ENCODE measurements around the gene DNAJC3.
"Not testable (repeated sequence)": the region's sequence is repeated elsewhere in the genome, so short reads cannot be mapped to it uniquely, and the experiment has no call there.

The DNAJC3 gene

GRCh38 chr13:95722241-95722640, 45.3 kb downstream of the DNAJC3 start:
- DNase-seq = no peak

GRCh38 chr13:95723438-95723837, 46.5 kb downstream of the DNAJC3 start:
- DNase-seq = no peak

- no peak for DNase-seq
These were observed 47.3 kb downstream of the DNAJC3 start for GRCh38 chr13:95724252-95724651.

- no peak for DNase-seq
These were observed 49.9 kb downstream of the DNAJC3 start for GRCh38 chr13:95726876-95727275.

- DNase-seq = no peak
These were observed 52.0 kb downstream of the DNAJC3 start for GRCh38 chr13:95728957-95729356.

- DNase-seq = no peak
These were observed 57.2 kb downstream of the DNAJC3 start for GRCh38 chr13:95734124-95734523.

GRCh38 chr13:95740071-95740978, 63.4 kb downstream of the DNAJC3 start:
- not testable (repeated sequence) for DNase-seq

GRCh38 chr13:95740979-95741320, 64.0 kb downstream of the DNAJC3 start:
- no peak for DNase-seq

GRCh38 chr13:95741584-95742563, 64.9 kb downstream of the DNAJC3 start:
- no peak for DNase-seq

- DNase-seq = no peak
These were observed 66.3 kb downstream of the DNAJC3 start for GRCh38 chr13:95743192-95743591.

GRCh38 chr13:95745289-95745688, 68.3 kb downstream of the DNAJC3 start:
- DNase-seq = no peak

GRCh38 chr13:95745752-95746151, 68.8 kb downstream of the DNAJC3 start:
- no peak for DNase-seq

- no peak for DNase-seq
These were observed 72.6 kb downstream of the DNAJC3 start for GRCh38 chr13:95749545-95749944.

GRCh38 chr13:95752677-95753076, 75.7 kb downstream of the DNAJC3 start:
- no peak for DNase-seq

- no peak for DNase-seq
These were observed 77.1 kb downstream of the DNAJC3 start for GRCh38 chr13:95754069-95754468.

GRCh38 chr13:95756072-95756471, 79.1 kb downstream of the DNAJC3 start:
- DNase-seq = no peak

GRCh38 chr13:95762626-95763025, 85.7 kb downstream of the DNAJC3 start:
- DNase-seq = not testable (repeated sequence)

- no peak for DNase-seq
These were observed 86.7 kb downstream of the DNAJC3 start for GRCh38 chr13:95763601-95764000.

- no peak for DNase-seq
These were observed 95.0 kb downstream of the DNAJC3 start for GRCh38 chr13:95771905-95772304.

GRCh38 chr13:95779522-95779921, 102.6 kb downstream of the DNAJC3 start:
- no peak for DNase-seq

GRCh38 chr13:95781016-95781415, 104.1 kb downstream of the DNAJC3 start:
- DNase-seq = no peak

GRCh38 chr13:95781940-95782339, 105.0 kb downstream of the DNAJC3 start:
- not testable (repeated sequence) for DNase-seq

- no peak for DNase-seq
These were observed 106.8 kb downstream of the DNAJC3 start for GRCh38 chr13:95783747-95784146.

Data from CD4-positive, alpha-beta T cell treated with Interleukin-4 for 4 hours (primary cell).